Uterus (tissue), 2 donors: ENCODE measurements around the gene R3HDM2.

Experiments
- CTCF ChIP-seq, 4 experiments: fragments of 200-600 bp in 2 of 4; fragments of 450-650 bp in 2 of 4; sonication (generic) in 2 of 4; IDR thresholded peaks; one replicate each; pipeline ENCODE4 v1.5.1; 2016 to 2019; ENCODE audit warnings: antibody characterized with exemption in 4 of 4, mild to moderate bottlenecking in 2 of 4, moderate library complexity in 1 of 4
- POLR2A ChIP-seq, 2 donors: fragments of 450-650 bp; IDR thresholded peaks; one replicate each; pipeline ENCODE4 v1.6.1; 2016; ENCODE audit warnings: antibody characterized with exemption in 2 of 2, mild to moderate bottlenecking in 1 of 2, moderate library complexity in 1 of 2

GRCh38 chr12:57470970-57471656, 40.3 kb upstream of the R3HDM2 start:
- TF ChIP-seq CTCF (IDR thresholded peaks at IDR 0.05) (no peak), POLR2A (IDR thresholded peaks at IDR 0.05) (no peak)
